Islet precursor cell (in vitro differentiated cells): ENCODE results near the gene NRL.

Experiments used
- DNase-seq: peaks from one replicate; pipeline ENCODE4 v3.0.0-alpha.2; 2018

The NRL gene

GRCh38 chr14:24080888-24081738, 33.6 kb downstream of the NRL start:
- DNase-seq = peak; percentile 72

GRCh38 chr14:24080142-24080530, 34.6 kb downstream of the NRL start:
- DNase-seq = no peak

- peak; percentile 76 for DNase-seq
Measured at GRCh38 chr14:24079491-24080141, 35.1 kb downstream of the NRL start.

DNA sequence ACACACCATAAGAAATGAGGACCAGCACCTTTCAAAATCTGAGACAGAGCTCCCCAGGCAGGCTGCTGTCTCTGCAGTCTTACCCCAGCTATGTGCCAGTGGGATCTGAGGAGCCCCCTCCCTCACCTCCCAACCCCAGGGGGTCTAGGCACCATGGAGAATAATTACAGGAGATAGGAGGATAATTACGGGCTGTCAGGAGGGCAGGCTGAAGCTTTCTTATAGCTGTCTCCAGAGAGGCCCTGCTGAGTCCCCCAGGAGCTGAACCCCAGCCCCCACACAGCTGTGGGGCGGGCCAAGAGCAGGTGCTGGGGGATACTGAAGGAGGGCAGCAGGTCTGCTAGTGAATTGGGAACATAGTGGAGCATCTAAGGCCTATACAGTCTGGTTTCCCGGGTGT, 36.6 kb downstream of the NRL start:
- no peak for DNase-seq

DNA sequence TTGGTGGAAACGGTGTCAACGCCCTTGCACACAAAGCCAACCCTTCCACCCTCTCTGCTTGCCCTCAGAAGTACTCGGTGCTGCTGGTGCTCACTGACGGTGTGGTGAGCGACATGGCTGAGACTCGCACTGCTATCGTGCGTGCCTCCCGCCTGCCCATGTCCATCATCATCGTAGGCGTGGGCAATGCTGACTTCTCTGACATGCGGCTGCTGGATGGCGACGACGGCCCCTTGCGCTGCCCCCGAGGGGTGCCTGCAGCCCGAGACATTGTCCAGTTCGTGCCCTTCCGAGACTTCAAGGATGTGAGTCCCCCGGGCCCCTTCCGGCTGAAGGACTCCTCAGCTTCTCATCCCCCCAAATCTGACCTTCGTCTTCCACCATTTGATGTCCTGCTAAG, 37.7 kb downstream of the NRL start:
- no peak for DNase-seq

- no peak for DNase-seq
Measured at GRCh38 chr14:24076302-24076601, 38.5 kb downstream of the NRL start.

GRCh38 chr14:24075485-24076301, 39.1 kb downstream of the NRL start:
- no peak for DNase-seq

DNA sequence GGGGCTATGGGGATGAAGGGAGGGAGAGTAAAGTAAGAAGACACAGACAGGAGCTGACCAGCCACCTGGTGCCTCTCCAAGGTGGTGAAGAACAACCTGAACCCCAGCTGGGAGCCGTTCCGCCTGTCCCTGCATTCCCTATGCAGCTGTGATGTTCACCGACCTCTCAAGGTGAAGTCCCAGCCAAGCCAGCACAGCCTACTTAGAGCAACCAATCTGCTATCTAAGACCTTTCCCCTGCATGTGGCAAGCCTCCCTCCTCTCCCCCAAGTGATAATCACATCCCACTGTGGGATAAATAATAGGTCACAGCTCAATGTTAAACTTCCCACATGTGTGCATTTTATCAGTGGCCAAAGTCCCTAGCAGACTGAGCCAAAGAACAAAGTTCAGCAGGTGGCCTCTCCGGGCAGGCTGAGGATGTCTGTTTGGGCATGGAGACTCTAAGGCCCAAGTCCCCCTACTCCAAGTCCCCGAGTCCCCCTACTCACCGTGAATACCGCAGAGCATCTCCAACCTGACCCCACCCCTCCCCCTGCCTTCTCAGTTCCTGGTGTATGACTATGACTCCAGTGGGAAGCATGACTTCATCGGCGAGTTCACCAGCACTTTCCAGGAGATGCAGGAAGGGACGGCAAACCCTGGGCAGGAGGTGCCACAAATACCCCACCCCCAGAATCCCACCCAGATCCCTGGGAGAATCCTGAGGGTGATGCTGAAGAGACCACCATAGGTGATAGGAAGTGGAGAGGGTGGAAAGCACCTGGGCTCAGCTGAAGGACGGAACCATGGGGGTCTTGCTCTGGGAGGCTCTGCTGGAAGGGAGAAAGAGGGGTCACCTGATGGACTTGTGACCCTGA, 39.9 kb downstream of the NRL start:
- no peak for DNase-seq

GRCh38 chr14:24072881-24073877, 41.6 kb downstream of the NRL start:
- DNase-seq = no peak

DNA sequence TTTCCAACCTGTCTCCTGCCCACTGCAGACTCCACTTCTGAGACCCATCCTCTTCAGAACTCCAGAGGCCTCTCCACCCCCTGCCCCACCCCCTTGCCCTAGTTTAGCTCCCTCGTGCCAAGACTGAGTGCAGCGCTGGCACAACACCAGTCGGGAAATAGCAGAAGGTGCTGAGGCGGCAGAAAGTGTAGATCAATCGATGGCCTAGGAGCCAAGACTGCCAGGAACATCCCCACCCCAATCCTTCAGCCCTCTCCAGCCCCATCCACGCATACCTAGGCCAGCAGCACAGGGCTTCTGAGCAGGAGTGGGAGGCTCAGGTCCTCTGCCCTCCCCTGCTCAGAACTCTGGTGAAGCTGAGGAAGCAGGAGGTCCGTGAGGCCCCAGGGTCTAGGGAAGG, 42.3 kb downstream of the NRL start:
- no peak for DNase-seq

GRCh38 chr14:24071836-24072430, 42.8 kb downstream of the NRL start:
- DNase-seq = no peak

GRCh38 chr14:24071144-24071697, 43.5 kb downstream of the NRL start, which contains the start of gene CPNE6:
CPNE6 (plus strand) TSS chr14:24071562; CDS start chr14:24072937, 1,375 bp downstream.
- no peak for DNase-seq

DNA sequence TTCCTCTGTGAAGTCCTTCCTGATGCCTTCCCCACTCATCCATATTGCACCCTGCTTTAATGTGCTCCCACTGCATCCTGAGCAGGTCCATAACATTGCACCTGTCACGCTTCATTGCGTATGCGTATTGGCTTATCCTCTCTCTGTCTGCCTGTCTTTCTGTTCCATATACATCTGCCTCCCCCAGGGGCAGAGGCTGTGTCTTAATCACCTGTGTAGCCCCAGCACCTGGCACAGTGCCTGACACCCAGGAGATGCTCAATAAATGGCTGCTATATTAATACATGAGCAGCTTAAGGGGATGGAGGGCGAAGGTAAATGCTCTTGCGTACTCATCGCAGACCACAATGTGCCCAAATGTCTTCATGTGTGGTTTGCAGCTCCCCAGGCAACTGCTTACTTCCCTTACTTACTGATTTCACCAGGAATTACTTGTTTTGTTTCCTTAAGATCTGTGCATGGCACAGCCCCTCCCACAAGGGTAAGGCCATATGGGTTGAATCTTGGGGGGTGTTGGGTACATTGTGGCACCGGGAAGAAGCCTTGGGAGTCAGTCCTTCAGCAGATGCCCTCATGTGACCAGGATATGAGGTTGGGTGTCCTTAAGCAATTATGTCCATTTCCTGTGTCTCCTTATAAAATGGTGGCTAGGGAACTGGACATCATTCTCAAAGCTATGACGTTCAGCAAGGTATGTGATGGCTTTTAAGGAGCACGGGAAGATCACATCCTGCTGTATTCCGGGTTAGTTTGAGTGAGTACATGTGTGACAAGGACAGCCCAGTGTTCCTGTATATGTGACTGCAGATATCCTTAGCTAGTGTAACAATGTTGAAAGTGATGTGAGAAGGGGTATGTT, 44.2 kb downstream of the NRL start:
- no peak for DNase-seq

DNA sequence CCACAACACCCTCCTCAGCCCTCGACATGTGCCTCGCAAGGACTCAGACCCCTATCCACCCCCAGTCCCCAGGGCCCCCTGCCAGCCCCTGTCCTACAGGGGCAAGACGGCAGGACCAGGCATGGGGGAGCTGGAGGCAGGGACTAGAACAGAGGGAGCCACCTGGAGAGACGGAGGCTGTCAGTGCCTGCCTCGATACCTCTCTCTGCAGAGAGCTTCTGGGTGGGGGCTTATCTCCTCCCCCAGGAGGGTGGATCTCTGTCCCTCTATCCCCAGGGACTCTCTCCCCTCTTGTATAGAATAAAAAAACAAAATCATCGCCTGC, 45.4 kb downstream of the NRL start:
- no peak for DNase-seq

DNA sequence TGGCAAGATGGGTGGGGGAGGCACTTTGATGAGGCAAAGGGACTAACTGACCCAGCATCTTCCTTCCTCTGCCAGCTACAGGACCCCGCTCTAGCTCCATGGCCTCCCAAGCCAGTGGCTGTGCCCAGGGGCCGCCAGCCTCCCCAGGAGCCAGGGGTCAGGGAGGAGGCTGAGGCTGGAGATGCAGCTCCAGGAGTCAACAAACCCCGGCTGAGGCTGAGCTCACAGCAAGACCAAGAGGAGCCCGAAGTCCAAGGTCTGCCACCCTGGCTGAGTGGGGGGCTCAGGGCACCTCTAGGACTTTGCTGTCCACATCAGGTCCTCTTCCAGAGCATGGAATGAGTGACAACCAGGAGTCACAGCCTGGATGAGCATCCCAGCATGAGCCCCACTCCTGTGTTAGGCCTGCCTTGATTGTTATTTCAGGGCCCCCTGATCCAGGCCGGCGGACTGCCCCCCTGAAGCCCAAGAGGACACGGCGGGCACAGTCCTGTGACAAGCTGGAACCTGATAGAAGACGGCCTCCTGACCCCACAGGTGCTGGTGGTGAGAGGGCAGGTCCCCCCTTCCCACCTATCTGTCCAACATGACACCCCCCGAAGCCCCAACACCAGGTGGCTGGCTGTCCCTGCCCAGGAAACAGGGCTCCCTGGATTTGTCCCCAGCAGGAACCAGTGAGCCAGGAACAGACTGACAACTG, 45.9 kb downstream of the NRL start:
- DNase-seq = no peak

GRCh38 chr14:24067133-24068082, 47.3 kb downstream of the NRL start:
- DNase-seq = no peak

GRCh38 chr14:24066496-24067132, 48.1 kb downstream of the NRL start:
- DNase-seq = no peak
